Brain microvascular endothelial cell (primary cell): ENCODE results near the gene CEBPA.

Experiments used
- DNase-seq: peaks from one replicate; pipeline ENCODE4 v3.0.0-alpha.2; 2020
- H3K27ac ChIP-seq: fragments of 250-450 bp; sonication (Bioruptor Pico); 2 replicates; pipeline ENCODE4 v1.5.1; 2020; ENCODE audit warnings: mild to moderate bottlenecking, moderate library complexity
- H3K27me3 ChIP-seq: fragments of 250-450 bp; sonication (Bioruptor Pico); replicated peaks from 2 replicates; pipeline ENCODE4 v1.5.1; 2020; ENCODE audit warnings: mild to moderate bottlenecking
- H3K36me3 ChIP-seq: fragments of 250-450 bp; sonication (Bioruptor Pico); replicated peaks from 2 replicates; pipeline ENCODE4 v1.5.1; 2020; ENCODE audit warnings: mild to moderate bottlenecking
- H3K4me3 ChIP-seq: 2 replicates; pipeline ENCODE4 v1.5.1; 2011; ENCODE audit warnings: low read depth, mild to moderate bottlenecking, control low read depth, low read length, moderate library complexity
- in situ Hi-C: cut with HindIII; loops from 2 replicates; pipeline ENCODE4 v1.10.0; 2017; ENCODE audit warnings: low sequenced_read_pairs, low pct_ligation_motif_present
- TF ChIP-seq, protein P1 (sequence below): IDR thresholded peaks from 2 replicates; pipeline ENCODE4 v1.5.1; 2011; ENCODE audit warnings: low read depth, mild to moderate bottlenecking, moderate library complexity, low read length, control low read depth, inconsistent platforms; ENCODE audit errors: missing control alignments

CEBPA gene

DNA sequence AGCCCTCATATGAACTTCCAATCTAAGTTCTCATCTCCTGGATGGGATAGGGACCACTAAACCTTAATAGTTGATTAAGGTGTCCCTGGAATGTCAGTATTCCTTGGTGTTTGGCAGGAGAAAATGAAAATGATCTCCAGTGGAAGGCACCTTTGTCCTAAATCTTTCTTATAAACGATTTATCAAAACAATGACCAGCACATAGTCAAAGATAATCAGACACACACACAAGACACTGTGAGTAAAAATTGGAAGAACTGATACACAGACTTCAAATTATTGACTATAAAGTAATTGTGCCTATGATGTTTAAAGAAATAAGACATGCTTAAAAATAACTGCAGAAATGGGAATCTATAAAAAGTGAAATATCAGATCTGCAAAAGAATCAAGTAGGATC, 13.7 kb downstream of the CEBPA start:
- in situ Hi-C loops, result no loop called here
- no peaks in the 10 kb centered on the region for H3K36me3 ChIP-seq
- TF ChIP-seq, protein P1, sequence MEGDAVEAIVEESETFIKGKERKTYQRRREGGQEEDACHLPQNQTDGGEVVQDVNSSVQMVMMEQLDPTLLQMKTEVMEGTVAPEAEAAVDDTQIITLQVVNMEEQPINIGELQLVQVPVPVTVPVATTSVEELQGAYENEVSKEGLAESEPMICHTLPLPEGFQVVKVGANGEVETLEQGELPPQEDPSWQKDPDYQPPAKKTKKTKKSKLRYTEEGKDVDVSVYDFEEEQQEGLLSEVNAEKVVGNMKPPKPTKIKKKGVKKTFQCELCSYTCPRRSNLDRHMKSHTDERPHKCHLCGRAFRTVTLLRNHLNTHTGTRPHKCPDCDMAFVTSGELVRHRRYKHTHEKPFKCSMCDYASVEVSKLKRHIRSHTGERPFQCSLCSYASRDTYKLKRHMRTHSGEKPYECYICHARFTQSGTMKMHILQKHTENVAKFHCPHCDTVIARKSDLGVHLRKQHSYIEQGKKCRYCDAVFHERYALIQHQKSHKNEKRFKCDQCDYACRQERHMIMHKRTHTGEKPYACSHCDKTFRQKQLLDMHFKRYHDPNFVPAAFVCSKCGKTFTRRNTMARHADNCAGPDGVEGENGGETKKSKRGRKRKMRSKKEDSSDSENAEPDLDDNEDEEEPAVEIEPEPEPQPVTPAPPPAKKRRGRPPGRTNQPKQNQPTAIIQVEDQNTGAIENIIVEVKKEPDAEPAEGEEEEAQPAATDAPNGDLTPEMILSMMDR, result no peak
- no peak overlapping the region for H3K27ac ChIP-seq
- no peak overlapping the region for H3K4me3 ChIP-seq
- DNase-seq, result no peak
- H3K27me3 ChIP-seq, result peaks cover 7% of the 10 kb centered on the region

DNA sequence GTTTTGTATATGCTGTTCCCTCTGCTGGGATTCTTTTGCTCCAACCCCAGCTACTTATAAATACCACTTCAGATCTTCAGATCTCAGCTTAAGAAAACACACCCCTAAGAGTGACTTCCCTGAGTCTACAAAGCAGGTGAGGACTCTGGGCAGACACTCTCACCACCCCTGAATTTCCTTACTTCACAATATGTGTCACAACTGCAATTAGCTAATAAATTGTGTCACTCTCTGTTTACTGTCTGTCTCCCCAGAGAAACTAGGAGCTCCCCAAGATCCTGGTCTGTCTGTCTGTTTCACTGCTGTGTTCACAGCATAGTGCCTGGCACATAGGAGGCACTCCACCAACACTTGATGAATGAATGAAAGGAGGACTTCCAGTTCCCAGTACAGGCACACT, 14.4 kb downstream of the CEBPA start:
- Histone ChIP-seq H3K27ac (no peak overlapping the region), H3K27me3 (peaks cover 7% of the 10 kb centered on the region), H3K4me3 (no peak overlapping the region), H3K36me3 (no peaks in the 10 kb centered on the region)
- DNase-seq, result no peak
- TF ChIP-seq, protein P1, result no peak
- in situ Hi-C loops, result no loop called here

DNA sequence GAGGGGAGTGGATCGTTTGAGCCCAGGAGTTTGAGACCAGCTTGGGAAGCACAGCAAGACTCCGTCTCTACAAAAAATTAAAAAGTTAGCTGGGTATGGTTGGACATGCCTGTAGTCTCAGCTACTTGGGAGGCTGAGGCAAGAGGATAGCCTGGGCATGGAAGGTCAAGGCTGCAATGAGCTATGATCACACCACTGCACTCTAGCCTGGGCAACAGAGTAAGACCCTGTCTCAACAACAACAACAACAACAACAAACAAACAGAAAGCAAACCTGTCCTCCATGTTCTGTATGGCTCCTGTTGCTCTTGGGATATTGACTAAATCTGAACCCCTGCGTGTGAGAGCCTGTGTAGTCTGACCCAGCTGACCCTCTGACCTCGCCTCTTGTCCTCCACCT, 14.9 kb downstream of the CEBPA start:
- peaks cover 7% of the 10 kb centered on the region for H3K27me3 ChIP-seq
- no peak for DNase-seq
- in situ Hi-C loops, result no loop called here
- no peak overlapping the region for H3K27ac ChIP-seq
- H3K36me3 ChIP-seq, result no peaks in the 10 kb centered on the region
- no peak overlapping the region for H3K4me3 ChIP-seq
- TF ChIP-seq, protein P1, result no peak

DNA sequence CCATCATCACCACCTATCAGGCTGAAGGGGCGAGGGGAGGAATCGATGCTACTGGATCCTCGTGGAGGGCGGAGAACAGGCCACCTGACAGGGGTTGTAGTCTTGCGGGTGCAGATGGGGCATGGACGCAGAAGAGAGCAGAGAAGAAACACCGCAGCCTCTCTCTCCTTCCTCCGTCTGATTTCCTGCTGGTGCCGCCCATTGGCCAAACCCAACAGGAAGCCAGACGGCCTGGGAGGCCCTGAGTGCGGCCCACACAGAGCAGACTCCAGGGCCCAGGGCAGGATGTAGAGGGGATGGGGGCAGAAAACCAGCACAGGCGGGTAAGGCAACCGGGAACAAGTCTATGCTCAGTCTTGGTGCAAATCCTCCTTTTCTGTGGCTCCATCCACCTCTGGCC, 15.4 kb downstream of the CEBPA start:
- TF ChIP-seq, protein P1, result no peak
- no peak for DNase-seq
- peaks cover 7% of the 10 kb centered on the region for H3K27me3 ChIP-seq
- in situ Hi-C loops, result no loop called here
- H3K36me3 ChIP-seq, result no peaks in the 10 kb centered on the region
- H3K4me3 ChIP-seq, result no peak overlapping the region
- no peak overlapping the region for H3K27ac ChIP-seq

DNA sequence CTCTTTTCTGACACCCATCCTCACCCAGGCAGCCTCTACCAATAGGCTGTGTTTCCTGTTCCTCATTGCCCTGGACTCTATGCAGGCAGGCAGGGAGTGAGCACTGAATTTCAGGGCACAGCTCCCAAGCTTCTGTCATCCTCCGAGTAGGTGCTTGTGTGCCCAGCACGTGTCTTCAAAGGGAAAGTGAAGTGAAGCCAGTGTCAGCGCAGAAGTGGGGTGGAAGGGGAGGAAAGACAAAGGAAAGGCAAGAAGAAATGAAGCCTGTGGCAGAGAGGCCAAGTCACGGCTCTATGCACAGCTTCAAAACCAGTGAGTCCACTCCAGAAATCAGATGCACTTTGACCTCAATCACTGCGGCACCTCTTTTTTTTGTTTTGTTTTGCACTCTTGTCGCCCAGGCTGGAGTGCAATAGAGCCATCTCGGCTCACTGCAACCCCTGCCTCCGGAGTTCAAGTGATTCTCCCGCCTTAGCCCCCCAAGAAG, 16.9 kb downstream of the CEBPA start:
- TF ChIP-seq, protein P1, result no peak
- Histone ChIP-seq H3K27me3 (peaks cover 7% of the 10 kb centered on the region), H3K36me3 (no peaks in the 10 kb centered on the region), H3K4me3 (no peak overlapping the region), H3K27ac (no peak overlapping the region)
- in situ Hi-C loops, result no loop called here
- DNase-seq, result no peak

DNA sequence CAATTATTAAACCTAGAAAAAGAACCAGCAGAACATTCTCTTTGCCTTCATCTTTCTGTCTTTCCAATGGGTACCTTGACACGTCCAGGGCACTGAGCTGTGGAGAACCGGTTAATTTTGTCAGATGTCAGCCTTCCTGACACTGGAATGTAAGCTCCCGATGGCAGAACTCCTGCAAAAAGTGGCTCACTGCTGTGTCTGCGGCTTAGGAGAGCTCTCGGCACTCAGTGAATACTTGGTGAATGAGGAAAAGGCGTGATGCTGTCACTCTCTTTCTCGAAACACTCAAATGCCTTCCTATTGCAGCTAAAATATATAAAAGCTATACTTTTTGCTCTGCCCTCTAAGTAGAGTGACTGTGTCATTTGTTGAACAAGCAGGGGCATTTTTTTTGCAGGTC, 17.6 kb downstream of the CEBPA start:
- no peak for DNase-seq
- H3K27me3 ChIP-seq, result peaks cover 7% of the 10 kb centered on the region
- TF ChIP-seq, protein P1, result no peak

More for the DNA sequence above, 17.6 kb downstream of the CEBPA start:
- Histone ChIP-seq H3K4me3 (no peak overlapping the region), H3K36me3 (no peaks in the 10 kb centered on the region), H3K27ac (no peak overlapping the region)
- in situ Hi-C loops, result no loop called here
